Stimulated activated CD4-positive, alpha-beta T cell treated with anti-CD3 and anti-CD28 coated beads, TNF-alpha, amount 100 ng/mL, for 48 hours (primary cell): ENCODE results near the gene AP4S1.
A peak's percentile ranks its signal among the peaks of the same experiment; 100 is the strongest.
"Not testable (repeated sequence)": the region's sequence is repeated elsewhere in the genome, so short reads cannot be mapped to it uniquely, and the experiment has no call there.

Experiments
- DNase-seq, 3 donors: peaks; one replicate each; pipeline ENCODE4 v3.0.0-alpha.2; 2020; ENCODE audit warnings: low read depth in 3 of 3

Gene AP4S1

DNA sequence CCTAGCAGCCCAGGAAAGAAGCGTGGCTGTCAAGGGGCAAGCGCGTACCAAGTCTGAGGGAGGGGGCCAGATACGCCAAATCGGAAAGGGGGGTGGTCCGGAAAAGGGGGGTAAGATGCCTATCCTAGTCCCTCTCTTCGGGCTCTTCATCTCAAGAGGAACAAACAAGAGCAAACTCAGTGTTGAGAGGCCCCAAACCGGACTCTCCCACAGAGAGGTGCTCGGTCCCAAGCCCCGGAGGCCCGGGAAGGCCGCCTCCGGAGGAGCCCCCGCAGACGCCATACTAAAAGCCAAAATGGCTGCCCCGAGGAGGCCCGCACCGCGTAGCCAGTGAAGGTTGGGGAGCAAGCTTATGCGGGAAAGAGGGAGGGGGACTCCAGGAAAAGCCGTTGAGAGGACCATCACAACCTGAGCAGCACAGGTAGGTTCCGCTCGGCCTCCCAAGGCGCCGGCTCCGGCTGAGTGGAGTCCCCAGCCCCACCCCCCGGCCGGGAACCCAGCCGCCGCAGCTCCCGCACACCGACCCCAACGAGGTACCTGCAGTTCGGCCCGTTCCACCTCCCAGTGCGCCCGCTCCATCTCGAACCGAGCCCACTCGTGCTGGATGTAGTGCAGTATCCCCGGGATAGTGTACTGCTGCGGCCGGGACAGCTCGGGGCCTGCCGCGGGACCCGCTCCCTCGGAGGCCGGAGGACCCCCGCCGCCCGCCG lies at the start of gene AP4S1:
Gene AP4S1 (plus strand): TSS at position 283 of the 710 bp plus-strand sequence. CDS start 40,548 bp downstream, outside the sequence.
- DNase-seq = peak; percentile 6 to 28 (median 11)

DNA sequence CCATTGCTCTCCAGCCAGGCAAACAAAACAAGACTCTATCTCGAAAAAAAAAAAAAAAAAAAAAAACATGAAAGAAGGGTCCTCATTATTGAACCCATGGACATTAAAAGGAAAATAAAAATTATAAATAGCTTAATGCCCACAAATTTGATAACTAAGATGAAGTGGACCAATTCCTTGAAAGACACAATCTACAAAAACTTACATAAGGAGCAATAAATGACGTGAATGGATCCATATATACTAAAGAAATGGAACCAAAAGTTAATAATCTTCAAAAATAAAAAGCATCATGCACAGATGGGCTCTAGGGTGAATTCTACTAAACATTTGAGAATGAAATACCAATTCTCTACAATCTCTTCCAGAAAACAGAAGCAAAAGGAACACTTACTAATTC lies 47.7 kb upstream of the AP4S1 start:
- DNase-seq = no peak

DNA sequence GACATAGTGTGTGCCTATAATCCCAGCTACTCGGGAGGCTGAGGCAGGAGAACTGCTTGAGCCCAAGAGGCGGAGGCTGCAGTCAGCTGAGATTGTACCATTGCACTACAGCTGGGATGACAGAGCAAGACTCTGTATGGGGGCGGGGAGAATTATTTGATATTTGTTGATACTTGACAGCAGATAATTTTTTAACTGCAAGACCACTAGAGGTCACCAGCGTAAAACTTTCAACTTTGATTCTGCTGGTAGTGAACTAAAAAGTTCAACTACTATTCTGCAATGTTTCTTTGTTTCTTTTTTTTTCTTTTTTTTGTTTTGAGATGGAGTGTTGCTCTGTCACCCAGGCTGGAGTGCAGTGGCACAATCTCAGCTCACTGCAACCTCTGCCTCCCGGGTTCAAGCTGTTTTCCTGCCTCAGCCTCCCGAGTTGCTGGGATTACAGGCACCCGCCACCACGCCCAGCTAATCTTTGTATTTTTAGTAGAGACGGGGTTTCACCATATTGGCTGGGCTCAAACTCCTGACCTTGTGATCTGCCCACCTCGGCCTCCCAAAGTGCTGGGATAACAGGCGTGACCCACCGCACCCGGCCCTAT lies 45.2 kb upstream of the AP4S1 start:
- DNase-seq = peak in 1 of 3 donors; percentile 32

DNA sequence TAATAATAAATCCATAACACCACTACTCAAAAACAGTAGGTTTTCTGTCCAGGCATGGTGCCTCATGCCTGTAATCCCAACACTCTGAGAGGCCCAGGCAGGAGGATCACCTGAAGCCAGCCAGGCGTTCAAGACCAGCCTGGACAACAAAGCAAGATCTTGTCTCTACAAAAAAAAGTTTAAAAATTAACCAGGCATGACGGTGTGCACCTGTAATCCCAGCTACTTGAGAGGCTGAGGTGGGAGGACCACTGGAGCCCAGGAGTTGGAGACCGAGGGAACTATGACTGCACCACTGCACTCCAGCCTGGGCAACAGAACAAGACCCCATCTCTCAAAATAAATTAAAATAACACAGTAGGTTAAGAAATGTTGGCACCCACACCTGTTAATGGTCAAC lies 44.5 kb upstream of the AP4S1 start:
- no peak for DNase-seq

DNA sequence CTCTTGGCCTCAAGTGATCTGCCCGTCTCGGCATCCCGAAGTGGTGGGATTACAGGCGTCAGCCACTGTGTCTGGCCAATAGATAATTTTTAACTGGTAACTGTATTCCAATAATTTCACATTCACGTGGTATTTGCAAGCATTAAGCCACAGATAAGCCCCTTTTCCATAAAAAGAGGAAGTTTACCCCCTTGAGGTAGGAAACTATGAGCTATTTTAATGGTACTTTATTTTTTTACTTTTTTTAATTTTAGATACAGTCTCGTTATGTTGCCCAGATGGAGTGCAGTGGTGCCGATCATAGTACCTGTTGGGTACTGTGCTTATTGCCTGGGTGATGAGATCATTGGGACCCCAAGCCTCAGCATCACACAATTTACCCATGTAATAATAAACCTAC lies 42.9 kb upstream of the AP4S1 start:
- no peak for DNase-seq

DNA sequence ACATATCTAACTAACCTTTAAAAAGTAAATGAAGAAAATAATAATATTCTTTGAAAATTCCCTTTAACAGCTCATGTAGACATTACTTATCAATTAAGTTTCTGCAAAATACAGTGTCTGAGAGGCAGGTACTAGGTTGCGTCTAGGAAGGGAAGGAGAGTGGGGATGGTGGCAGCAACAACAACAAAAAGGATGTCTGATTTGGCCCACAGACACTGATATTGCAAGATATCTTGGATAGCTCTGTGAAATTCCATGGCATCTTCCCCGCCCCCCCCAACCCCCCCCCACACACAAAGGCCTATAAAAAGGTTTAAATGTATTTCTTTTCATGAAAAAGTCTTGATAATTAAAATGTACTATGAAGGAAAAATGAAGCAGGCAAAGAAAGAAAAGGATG lies 41.6 kb upstream of the AP4S1 start:
- no peak for DNase-seq

DNA sequence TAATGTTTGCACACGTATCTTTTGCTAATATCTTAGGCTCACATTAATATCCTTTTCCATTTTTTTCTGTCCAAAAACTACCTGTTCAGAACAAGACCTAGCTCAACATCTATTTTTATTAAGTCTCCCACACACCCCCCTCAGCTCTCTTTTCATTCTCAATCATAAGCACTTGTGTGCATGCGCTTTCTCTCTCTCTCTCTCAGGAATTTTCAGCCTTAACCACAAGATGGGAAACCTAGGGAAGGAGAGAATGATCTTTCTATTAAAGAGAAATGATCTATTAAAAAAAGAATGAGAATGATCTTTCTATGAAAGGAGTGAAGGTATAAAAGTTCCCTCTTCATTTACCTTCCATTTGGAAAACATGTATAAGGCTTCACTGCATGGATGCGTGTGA lies 39.7 kb upstream of the AP4S1 start:
- no peak for DNase-seq

DNA sequence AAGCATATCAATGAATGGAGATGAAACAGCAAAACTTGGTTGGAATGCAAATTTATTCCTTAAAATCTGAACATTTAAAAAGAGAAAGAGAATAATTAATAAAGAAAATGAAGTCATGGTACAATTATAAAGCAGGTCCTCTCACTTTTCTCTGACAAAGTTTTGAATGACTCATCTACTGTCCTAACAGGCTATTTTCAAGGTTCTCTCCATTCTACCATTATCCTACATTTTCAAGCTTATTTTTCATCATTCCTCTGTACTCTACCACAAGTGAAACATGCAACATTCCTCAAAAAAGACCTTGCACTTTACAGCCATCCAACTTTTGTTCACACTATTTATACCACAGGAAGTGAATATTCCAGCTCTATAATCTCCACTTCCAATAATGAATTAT lies 36.9 kb upstream of the AP4S1 start:
- DNase-seq = no peak

GRCh38 chr14:30990770-30991169 lies 34.7 kb upstream of the AP4S1 start:
- DNase-seq = no peak

- DNase-seq = no peak
These were observed 34.0 kb upstream of the AP4S1 start for GRCh38 chr14:30991408-30991807.

DNA sequence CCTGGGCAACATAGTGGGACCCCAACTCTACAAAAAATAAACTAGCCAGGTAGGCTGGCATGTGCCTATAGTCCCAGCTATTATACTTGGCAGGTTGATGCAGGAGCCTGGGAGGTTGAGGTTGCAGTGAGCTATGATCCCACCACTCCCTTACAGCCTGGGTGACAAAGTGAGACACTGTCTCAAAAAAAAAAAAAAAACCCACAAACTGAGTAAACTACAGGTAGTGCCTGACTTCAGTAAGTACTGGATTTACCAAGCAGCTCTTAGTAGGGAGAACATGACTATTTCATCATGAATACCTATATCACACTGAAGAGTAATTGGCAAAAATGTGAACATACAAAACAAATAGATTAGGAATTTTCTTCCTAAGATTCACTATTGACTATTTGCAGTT lies 32.4 kb upstream of the AP4S1 start:
- DNase-seq = no peak

- no peak for DNase-seq
These were observed 30.5 kb upstream of the AP4S1 start for GRCh38 chr14:30994681-30995620.

DNA sequence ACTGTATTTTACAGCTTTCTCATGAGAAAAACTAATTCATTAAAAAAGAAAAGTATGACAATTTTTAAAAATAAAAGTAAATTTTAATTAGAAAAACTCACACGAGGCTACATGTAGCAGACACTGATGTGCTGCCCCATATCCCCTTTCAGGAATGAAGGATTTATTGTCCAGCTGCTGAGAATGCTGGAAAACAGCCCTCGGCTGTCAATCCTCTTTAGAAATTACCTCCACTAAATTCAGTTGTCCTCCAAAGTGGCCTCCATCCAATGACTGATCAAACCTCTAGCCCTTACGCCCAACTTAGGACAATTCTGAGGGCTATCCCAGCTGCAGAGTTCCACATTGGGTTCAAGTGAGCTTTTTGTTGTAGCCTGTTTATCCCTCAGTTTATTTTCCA lies 29.8 kb upstream of the AP4S1 start:
- no peak for DNase-seq

DNA sequence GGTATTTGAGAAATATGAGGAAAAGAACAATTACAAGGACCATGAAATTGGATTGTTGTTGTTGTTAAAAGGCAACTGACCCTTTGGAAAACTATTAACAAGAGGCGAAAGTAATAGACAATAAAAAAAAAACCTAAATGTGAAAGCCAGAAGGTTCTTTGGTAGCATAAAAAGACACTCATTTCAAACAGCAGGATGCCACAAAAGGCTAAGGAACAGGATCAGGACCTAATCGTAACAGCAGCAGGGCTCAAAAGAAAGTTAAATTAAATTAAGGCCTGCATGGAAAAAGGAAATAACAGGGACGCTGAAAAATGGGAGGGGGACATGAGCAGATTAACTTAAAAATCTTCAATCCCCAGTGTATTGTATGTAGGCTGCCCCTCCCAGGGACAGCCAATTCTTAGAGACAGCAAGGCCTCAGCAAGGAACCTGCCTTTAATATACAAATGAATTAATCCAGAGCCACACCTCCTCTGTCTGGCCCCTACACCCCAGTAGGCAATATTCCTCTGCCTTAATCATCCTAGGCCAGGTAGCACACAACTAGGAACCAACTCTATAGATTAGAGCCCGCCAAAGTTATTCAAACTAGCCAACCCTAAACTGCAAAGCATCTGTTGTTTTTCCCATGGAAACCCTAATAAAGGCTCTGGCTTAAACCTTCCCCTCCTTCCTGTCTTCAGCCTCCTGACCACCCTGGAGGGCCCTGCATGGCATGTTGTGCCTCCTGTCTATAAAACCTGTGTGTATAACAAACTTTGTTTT lies 28.4 kb upstream of the AP4S1 start:
- no peak for DNase-seq

DNA sequence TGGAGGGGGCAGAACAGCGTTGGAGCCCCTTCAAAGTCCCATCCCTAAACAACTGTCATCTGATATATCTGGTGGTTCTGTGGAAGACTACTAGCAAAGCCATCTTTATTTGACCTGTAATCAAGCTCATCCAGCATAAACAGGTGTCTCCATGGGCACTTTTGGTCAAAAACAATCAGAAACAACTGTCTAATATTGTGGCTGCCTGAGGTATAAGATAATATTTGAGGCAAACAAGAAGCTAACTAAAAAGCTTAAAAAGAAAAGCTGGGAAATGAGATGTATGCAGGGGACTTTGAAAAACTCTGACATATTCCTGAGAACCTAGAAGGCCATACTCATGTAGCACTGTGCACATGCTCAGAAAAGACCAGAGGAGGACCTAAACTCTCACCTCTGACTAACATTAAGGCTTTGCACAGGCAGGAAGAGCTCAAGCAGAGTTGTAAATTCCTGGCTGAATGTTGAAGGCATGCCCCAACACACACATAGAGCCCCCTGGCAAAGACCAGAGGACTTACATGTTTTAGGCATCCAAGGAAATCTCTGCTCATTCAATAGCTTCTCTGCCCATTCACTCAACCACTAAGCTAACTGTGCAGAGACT lies 27.2 kb upstream of the AP4S1 start:
- DNase-seq = no peak

GRCh38 chr14:30999038-30999773 lies 26.2 kb upstream of the AP4S1 start:
- no peak for DNase-seq

GRCh38 chr14:31000629-31001338 lies 24.7 kb upstream of the AP4S1 start:
- no peak for DNase-seq

DNA sequence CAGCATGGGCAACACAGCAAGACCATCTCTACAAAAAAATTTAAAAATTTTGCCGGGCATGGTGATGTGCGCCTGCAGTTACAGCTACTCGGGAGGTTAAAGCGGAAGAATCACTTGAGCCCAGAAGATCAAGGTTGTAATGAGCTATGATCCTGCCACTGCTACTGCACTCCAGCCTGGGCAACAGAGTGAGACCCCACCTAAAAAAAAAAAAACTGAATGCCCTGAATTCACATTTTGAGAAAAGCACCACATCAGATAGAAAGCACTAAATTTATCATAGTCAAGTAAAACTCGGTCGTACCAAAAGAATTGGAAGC lies 24.1 kb upstream of the AP4S1 start:
- no peak for DNase-seq

- no peak for DNase-seq
These were observed 22.2 kb upstream of the AP4S1 start for GRCh38 chr14:31003284-31003683.

DNA sequence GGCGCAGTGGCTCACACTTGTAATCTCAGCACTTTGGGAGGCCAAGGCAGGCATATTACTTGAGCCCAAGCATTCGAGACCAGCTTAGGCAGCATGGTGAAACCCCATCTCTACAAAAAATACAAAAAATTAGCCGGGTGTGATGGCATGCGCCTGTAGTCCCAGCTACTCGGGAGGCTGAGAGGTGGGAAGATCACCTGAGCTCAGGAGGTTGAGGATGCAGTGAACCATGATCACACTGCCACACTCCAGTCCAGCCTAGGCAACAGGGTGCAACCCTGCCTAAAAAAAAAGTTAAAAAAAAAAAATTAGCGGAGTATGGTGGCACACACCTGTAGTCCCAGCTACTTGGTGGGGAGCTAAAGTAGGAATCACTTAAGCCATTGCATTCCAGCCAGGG lies 21.4 kb upstream of the AP4S1 start:
- not testable (repeated sequence) for DNase-seq
